ENCODE measurements around the gene GRIN2A. TPM values are rescaled to one million over a fixed set of nuclear protein-coding genes. Genes with fewer than 3 reads are reported as not detected.

The GRIN2A gene
- total and polyA plus RNA-seq, 2 of the 8 experiments (the other 6 are each of a cell fraction or from before 2014, with no cell fraction given): 0.18 to 1.8 TPM

DNA sequence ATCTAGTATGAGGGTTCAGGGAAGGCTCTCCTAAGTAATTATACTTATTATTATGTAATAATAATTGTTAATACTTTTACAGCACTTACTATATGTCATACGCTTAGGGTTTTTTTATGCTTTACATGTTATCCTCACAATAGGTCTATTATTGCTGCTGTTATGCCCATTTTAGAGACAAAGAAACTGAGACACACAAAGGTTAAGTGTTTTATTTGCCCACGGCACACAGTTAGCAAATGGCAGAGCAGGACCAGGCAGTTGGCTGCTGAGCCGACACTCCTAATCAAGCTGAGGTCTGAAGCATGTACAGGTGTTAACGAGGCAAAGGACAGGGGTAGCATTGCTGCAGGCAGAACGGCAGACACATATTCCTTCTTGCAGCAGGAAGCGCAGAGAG is 443.5 kb downstream of the GRIN2A start:
- Histone ChIP-seq H3K79me1 (ENCODE audit: low read depth, low read length) (no peaks in the 10 kb centered on the region), H3K23ac (ENCODE audit: insufficient read length) (no peak overlapping the region), H2BK15ac (ENCODE audit: low read length) (no peak overlapping the region; the same call in 1 of the 2 replicates), H3K18ac (ENCODE audit: extremely low read depth, low read length) (no peak overlapping the region), H3K4ac (replicated peaks; ENCODE audit: insufficient read length, low read depth, low read length) (no peak overlapping the region), H3K23me2 (ENCODE audit: low read depth, low read length) (no peaks in the 10 kb centered on the region; the same call in 1 of the 2 replicates), H3K79me2 (ENCODE audit: control insufficient read depth in 1 of 2, insufficient read depth in 2 of 2, low read length in 2 of 2) (no peaks in the 10 kb centered on the region), H3K4me2 (ENCODE audit: insufficient read depth in 1 of 2, low read depth in 2 of 2, low read length in 2 of 2) (no peak overlapping the region), H2BK5ac (ENCODE audit: low read depth, low read length) (no peak overlapping the region), H2AK5ac (ENCODE audit: low read depth, low read length) (no peak overlapping the region), H4K91ac (replicated peaks; ENCODE audit: insufficient read length, low read length) (no peak overlapping the region), H3K36me3 (ENCODE audit: control insufficient read depth in 2 of 4, insufficient read depth in 4 of 4, low read length in 3 of 4) (0 out of 8 replicates have a peak, but pooled peaks cover 0 to 2% (median 0%) of the 10 kb centered on the region in 4 experiments), H2BK20ac (ENCODE audit: low read length) (no peak overlapping the region), H2BK12ac (ENCODE audit: low read depth, low read length) (no peak overlapping the region; the same call in 1 of the 2 replicates), H3K9ac (replicated peaks in 1 of 4; ENCODE audit: extremely low read depth in 1 of 4, low read depth in 3 of 4, low read length in 3 of 4) (no peak overlapping the region), H3K4me1 (replicated peaks in 1 of 4; ENCODE audit: control insufficient read depth in 3 of 4, insufficient read depth in 4 of 4, low read length in 3 of 4) (no peaks in the 10 kb centered on the region), H2AFZ (ENCODE audit: low read length) (no peak overlapping the region), H3K9me3 (ENCODE audit: insufficient read depth in 2 of 2, low read depth in 1 of 2, low read length in 1 of 2) (0 out of 4 replicates have a peak, but pooled peaks cover 0 to 1% of the 10 kb centered on the region in 2 experiments), H3K56ac (replicated peaks; ENCODE audit: insufficient read length, low read depth, low read length) (no peak overlapping the region), H2BK120ac (replicated peaks; ENCODE audit: low read depth, low read length) (no peak overlapping the region), H3K27me3 (replicated peaks in 1 of 4; ENCODE audit: control insufficient read depth in 3 of 4, extremely low read depth in 1 of 4, insufficient read depth in 3 of 4, low read length in 3 of 4) (peaks cover 0 to 1% (median 0%) of the 10 kb centered on the region in 4 experiments; a peak in 1 of 7 replicates), H3K27ac (ENCODE audit: low read depth, low read length) (no peak overlapping the region), H4K20me1 (replicated peaks in 1 of 2; ENCODE audit: control insufficient read depth in 1 of 2, insufficient read depth in 2 of 2, low read length in 2 of 2) (no peaks in the 10 kb centered on the region), H3K4me3 (ENCODE audit: extremely low read depth in 1 of 4, insufficient read depth in 2 of 4, low read depth in 3 of 4, low read length in 4 of 4) (no peak overlapping the region), H4K8ac (ENCODE audit: extremely low read depth, insufficient read depth, low read length) (no peak overlapping the region), H4K5ac (ENCODE audit: insufficient read length, low read depth, low read length) (no peak overlapping the region), H3K14ac (ENCODE audit: insufficient read length) (no peak overlapping the region)
- FAIRE-seq (no peak), DNase-seq (ENCODE audit: low read depth in 1 of 2, low spot score in 2 of 2) (no peak)
- CTCF ChIA-PET (ENCODE audit: partially characterized antibody): interaction anchor here (1.6 kb wide), 1 partner anchor 44 kb away, joined by 5 read pairs; no protein-coding TSS in a partner anchor
- 95% methylated on average over 6 of the region's 6 CpGs; no CpG with 5 or more reads in 1 of the 2 experiments for WGBS, 2 experiments (ENCODE audit: extremely low coverage in 1 of 2, insufficient coverage in 1 of 2, insufficient read length in 1 of 2, insufficient replicate concordance in 2 of 2, low coverage in 1 of 2, low lambda C conversion rate in 2 of 2, missing lambda C conversion rate in 1 of 2)
- POLR2A ChIA-PET (ENCODE audit: partially characterized antibody): no interaction called here
- TF ChIP-seq TEAD4 (IDR thresholded peaks at IDR 0.05; ENCODE audit: low read depth, low read length) (no peak), FOSL1 (IDR thresholded peaks at IDR 0.05; ENCODE audit: insufficient read depth, low read depth, low read length) (no peak), BRCA1 (IDR thresholded peaks at IDR 0.05; ENCODE audit: low read depth, low read length) (no peak), CHD1 (IDR thresholded peaks at IDR 0.05; ENCODE audit: low read depth, low read length) (no peak), EP300 (IDR thresholded peaks at IDR 0.05; ENCODE audit: borderline replicate concordance in 1 of 2, low read depth in 2 of 2, low read length in 2 of 2) (no peak), NANOG (IDR thresholded peaks at IDR 0.05; ENCODE audit: insufficient read depth, low read depth, low read length, poor library complexity, severe bottlenecking) (no peak)
- TF ChIP-seq, protein P1, sequence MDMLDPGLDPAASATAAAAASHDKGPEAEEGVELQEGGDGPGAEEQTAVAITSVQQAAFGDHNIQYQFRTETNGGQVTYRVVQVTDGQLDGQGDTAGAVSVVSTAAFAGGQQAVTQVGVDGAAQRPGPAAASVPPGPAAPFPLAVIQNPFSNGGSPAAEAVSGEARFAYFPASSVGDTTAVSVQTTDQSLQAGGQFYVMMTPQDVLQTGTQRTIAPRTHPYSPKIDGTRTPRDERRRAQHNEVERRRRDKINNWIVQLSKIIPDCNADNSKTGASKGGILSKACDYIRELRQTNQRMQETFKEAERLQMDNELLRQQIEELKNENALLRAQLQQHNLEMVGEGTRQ (IDR thresholded peaks at IDR 0.05; ENCODE audit: low read length): no peak
